HepG2 (cell line): ENCODE results near the gene BCAN. TPM values are rescaled to one million over a fixed set of nuclear protein-coding genes. Genes with fewer than 3 reads are reported as not detected.

Experiments used
- ARID5B ChIP-seq: IDR thresholded peaks from 2 replicates; pipeline ENCODE4 v1.4.0; 2020; ENCODE audit warnings: mild to moderate bottlenecking, missing genetic modification reagents
- CBX5 ChIP-seq: sonication (generic); formaldehyde crosslinking; IDR thresholded peaks from 2 replicates; pipeline ENCODE4 v1.4.0; 2020; ENCODE audit warnings: missing genetic modification reagents, borderline replicate concordance
- FOXO1 ChIP-seq: sonication (generic); formaldehyde crosslinking; IDR thresholded peaks from 2 replicates; pipeline ENCODE4 v1.4.0; 2020; ENCODE audit warnings: missing genetic modification reagents
- HNRNPK ChIP-seq: fragments of 200-400 bp; formaldehyde crosslinking; IDR thresholded peaks from 2 replicates; pipeline ENCODE4 v1.6.1; 2018; ENCODE audit warnings: low read length, low read depth, moderate library complexity, mild to moderate bottlenecking; ENCODE audit not compliant: poor library complexity, severe bottlenecking
- JARID2 ChIP-seq: sonication (generic); formaldehyde crosslinking; IDR thresholded peaks from 2 replicates; pipeline ENCODE4 v1.8.1; 2023; ENCODE audit warnings: missing genetic modification reagents, inconsistent platforms; ENCODE audit not compliant: insufficient replicate concordance
- NFE2L2 ChIP-seq: fragments of 150-350 bp; IDR thresholded peaks from 2 replicates; pipeline ENCODE4 v1.6.1; 2014; ENCODE audit warnings: low read length
- REPIN1 ChIP-seq: sonication (generic); formaldehyde crosslinking; IDR thresholded peaks from 2 replicates; pipeline ENCODE4 v1.8.0; 2022; ENCODE audit warnings: missing genetic modification reagents, low read depth, mild to moderate bottlenecking, borderline replicate concordance
- SPEN ChIP-seq: sonication (generic); formaldehyde crosslinking; IDR thresholded peaks from 2 replicates; pipeline ENCODE4 v1.5.1; 2020; ENCODE audit warnings: low read depth, mild to moderate bottlenecking, missing genetic modification reagents
- TAF15 ChIP-seq: fragments of 200-400 bp; formaldehyde crosslinking; IDR thresholded peaks from one replicate; pipeline ENCODE4 v1.6.1; 2018; ENCODE audit warnings: mild to moderate bottlenecking, low read depth, low read length; ENCODE audit not compliant: poor library complexity, severe bottlenecking
- TRIM24 ChIP-seq: sonication (generic); formaldehyde crosslinking; IDR thresholded peaks from 2 replicates; pipeline ENCODE4 v1.8.0; 2022; ENCODE audit warnings: mild to moderate bottlenecking, missing genetic modification reagents
- ZBTB4 ChIP-seq: sonication (generic); formaldehyde crosslinking; IDR thresholded peaks from 2 replicates; pipeline ENCODE4 v1.4.0; 2020; ENCODE audit warnings: missing genetic modification reagents, mild to moderate bottlenecking, borderline replicate concordance
- ZNF598 ChIP-seq: sonication (generic); formaldehyde crosslinking; IDR thresholded peaks from 2 replicates; pipeline ENCODE4 v1.5.1; 2020; ENCODE audit warnings: mild to moderate bottlenecking, missing genetic modification reagents, borderline replicate concordance
- ZNF891 ChIP-seq: sonication (generic); formaldehyde crosslinking; IDR thresholded peaks from 2 replicates; pipeline ENCODE4 v1.5.0; 2020; ENCODE audit warnings: mild to moderate bottlenecking, missing genetic modification reagents
- polyA plus RNA-seq, 8 experiments: library from polyadenylated mRNA; depleted of rRNA in 3 of 8; stranded (reverse) in 7 of 8; unstranded in 1 of 8; fragments of >200 nt; fragmentation: Illumina TruSeq in 4 of 8; extraction: Trizol in 4 of 8; gene quantifications; 2 replicates each; pipeline versions ENCODE4 v1.2.1 to v1.2.3, GENCODE V29; 2011 to 2016; ENCODE audit warnings: low read depth in 4 of 8, missing spikeins in 1 of 8, mixed read lengths in 1 of 8; ENCODE audit not compliant: insufficient read depth in 1 of 8
- total RNA-seq, 5 experiments: library from RNA; depleted of rRNA; stranded (reverse); fragments of >200 nt; fragmentation: Illumina TruSeq; extraction: Trizol; gene quantifications; 2 replicates each; pipeline ENCODE4 v1.2.3, GENCODE V29; 2016; ENCODE audit warnings: low read depth in 1 of 5
- TF ChIP-seq, protein P1 (sequence below): sonication (generic); formaldehyde crosslinking; IDR thresholded peaks from 2 replicates; pipeline ENCODE4 v1.4.0; 2020; ENCODE audit warnings: mild to moderate bottlenecking, missing genetic modification reagents
- TF ChIP-seq, protein P2 (sequence below): sonication (generic); formaldehyde crosslinking; IDR thresholded peaks from 2 replicates; pipeline ENCODE4 v1.4.0; 2020; ENCODE audit warnings: missing genetic modification reagents

The BCAN gene
- total and polyA plus RNA-seq, 2 of the 13 experiments (the other 11 are each of a cell fraction or from before 2014, with no cell fraction given), result not detected

DNA sequence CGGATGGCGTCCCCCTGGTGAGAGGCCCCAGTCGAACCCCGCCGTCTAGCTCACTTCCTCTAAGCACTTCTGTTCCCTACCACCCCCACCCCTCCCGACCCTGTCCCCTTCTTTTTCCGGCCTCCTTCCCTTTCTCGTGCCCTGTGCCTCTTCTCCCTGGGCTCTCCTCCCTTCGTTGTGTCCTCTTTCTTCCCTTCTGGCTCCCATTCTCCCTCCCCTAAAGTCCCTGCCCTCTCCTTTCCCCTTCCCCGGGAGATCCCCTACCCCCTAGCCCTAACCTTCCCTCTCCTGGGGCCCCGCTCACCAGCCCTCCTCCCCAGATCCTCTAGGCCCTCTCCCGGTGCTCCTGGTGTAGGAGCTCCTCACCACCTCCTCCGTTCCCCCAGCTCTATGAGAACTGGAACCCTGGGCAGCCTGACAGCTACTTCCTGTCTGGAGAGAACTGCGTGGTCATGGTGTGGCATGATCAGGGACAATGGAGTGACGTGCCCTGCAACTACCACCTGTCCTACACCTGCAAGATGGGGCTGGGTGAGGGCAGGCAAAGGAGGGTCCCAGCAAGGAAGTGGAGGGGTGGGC, 15.9 kb downstream of the BCAN start (continued):
- TF ChIP-seq ZBTB4 (CRISPR knock-in tag), result no peak
- no peak for TF ChIP-seq NFE2L2
- TF ChIP-seq ZNF598 (CRISPR knock-in tag), result no peak
- no peak for TF ChIP-seq TAF15
- TF ChIP-seq REPIN1, result no peak
- TF ChIP-seq SPEN, result no peak
- TF ChIP-seq TRIM24 (CRISPR knock-in tag), result no peak
- no peak for TF ChIP-seq ARID5B
- TF ChIP-seq, protein P1, sequence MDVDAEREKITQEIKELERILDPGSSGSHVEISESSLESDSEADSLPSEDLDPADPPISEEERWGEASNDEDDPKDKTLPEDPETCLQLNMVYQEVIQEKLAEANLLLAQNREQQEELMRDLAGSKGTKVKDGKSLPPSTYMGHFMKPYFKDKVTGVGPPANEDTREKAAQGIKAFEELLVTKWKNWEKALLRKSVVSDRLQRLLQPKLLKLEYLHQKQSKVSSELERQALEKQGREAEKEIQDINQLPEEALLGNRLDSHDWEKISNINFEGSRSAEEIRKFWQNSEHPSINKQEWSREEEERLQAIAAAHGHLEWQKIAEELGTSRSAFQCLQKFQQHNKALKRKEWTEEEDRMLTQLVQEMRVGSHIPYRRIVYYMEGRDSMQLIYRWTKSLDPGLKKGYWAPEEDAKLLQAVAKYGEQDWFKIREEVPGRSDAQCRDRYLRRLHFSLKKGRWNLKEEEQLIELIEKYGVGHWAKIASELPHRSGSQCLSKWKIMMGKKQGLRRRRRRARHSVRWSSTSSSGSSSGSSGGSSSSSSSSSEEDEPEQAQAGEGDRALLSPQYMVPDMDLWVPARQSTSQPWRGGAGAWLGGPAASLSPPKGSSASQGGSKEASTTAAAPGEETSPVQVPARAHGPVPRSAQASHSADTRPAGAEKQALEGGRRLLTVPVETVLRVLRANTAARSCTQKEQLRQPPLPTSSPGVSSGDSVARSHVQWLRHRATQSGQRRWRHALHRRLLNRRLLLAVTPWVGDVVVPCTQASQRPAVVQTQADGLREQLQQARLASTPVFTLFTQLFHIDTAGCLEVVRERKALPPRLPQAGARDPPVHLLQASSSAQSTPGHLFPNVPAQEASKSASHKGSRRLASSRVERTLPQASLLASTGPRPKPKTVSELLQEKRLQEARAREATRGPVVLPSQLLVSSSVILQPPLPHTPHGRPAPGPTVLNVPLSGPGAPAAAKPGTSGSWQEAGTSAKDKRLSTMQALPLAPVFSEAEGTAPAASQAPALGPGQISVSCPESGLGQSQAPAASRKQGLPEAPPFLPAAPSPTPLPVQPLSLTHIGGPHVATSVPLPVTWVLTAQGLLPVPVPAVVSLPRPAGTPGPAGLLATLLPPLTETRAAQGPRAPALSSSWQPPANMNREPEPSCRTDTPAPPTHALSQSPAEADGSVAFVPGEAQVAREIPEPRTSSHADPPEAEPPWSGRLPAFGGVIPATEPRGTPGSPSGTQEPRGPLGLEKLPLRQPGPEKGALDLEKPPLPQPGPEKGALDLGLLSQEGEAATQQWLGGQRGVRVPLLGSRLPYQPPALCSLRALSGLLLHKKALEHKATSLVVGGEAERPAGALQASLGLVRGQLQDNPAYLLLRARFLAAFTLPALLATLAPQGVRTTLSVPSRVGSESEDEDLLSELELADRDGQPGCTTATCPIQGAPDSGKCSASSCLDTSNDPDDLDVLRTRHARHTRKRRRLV (CRISPR knock-in tag), result no peak
- TF ChIP-seq, protein P2, sequence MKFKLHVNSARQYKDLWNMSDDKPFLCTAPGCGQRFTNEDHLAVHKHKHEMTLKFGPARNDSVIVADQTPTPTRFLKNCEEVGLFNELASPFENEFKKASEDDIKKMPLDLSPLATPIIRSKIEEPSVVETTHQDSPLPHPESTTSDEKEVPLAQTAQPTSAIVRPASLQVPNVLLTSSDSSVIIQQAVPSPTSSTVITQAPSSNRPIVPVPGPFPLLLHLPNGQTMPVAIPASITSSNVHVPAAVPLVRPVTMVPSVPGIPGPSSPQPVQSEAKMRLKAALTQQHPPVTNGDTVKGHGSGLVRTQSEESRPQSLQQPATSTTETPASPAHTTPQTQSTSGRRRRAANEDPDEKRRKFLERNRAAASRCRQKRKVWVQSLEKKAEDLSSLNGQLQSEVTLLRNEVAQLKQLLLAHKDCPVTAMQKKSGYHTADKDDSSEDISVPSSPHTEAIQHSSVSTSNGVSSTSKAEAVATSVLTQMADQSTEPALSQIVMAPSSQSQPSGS (CRISPR knock-in tag), result no peak
- no peak for TF ChIP-seq CBX5 (CRISPR knock-in tag)
- no peak for TF ChIP-seq FOXO1
- no peak for TF ChIP-seq JARID2 (CRISPR knock-in tag)
- TF ChIP-seq ZNF891 (CRISPR knock-in tag), result no peak
- TF ChIP-seq HNRNPK, result peak; percentile 31
